MM.1S (cell line): Measurements from ENCODE around the gene FARS2.

Experiments used
- DNase-seq: peaks from one replicate; pipeline ENCODE4 v3.0.0-alpha.2; 2015
- H2AFZ ChIP-seq: fragments of 300-600 bp; sonication (generic); 2 replicates; pipeline ENCODE4 v1.6.0; 2016; ENCODE audit warnings: antibody characterized with exemption, low read length
- H3F3A ChIP-seq: fragments of 300-600 bp; sonication (generic); 2 replicates; pipeline ENCODE4 v1.6.1; 2016; ENCODE audit warnings: mild to moderate bottlenecking, antibody characterized with exemption, low read length, moderate library complexity, mixed read lengths; ENCODE audit not compliant: insufficient read depth
- H3K27ac ChIP-seq: fragments of 300-600 bp; sonication (generic); 2 replicates; pipeline ENCODE4 v1.5.1; 2016; ENCODE audit warnings: mild to moderate bottlenecking, low read length
- H3K27me3 ChIP-seq: fragments of 300-600 bp; sonication (generic); replicated peaks from 2 replicates; pipeline ENCODE4 v1.6.0; 2016; ENCODE audit warnings: low read length; ENCODE audit not compliant: insufficient read depth
- H3K36me3 ChIP-seq: fragments of 300-600 bp; sonication (generic); replicated peaks from 2 replicates; pipeline ENCODE4 v1.6.1; 2016; ENCODE audit warnings: mild to moderate bottlenecking, low read length, mixed read lengths; ENCODE audit not compliant: insufficient read depth
- H3K4me1 ChIP-seq: fragments of 300-600 bp; sonication (generic); 2 replicates; pipeline ENCODE4 v1.6.1; 2016; ENCODE audit warnings: low read length, mixed read lengths
- H3K4me2 ChIP-seq: fragments of 300-600 bp; sonication (generic); 2 replicates; pipeline ENCODE4 v1.6.0; 2016; ENCODE audit warnings: low read depth, low read length
- H3K4me3 ChIP-seq: fragments of 300-600 bp; sonication (generic); 2 replicates; pipeline ENCODE4 v1.5.1; 2016; ENCODE audit warnings: low read length, mixed read lengths
- H3K79me2 ChIP-seq: fragments of 300-600 bp; sonication (generic); 2 replicates; pipeline ENCODE4 v1.6.1; 2016; ENCODE audit warnings: mixed run types, low read length, mixed read lengths
- H3K9ac ChIP-seq: fragments of 300-600 bp; sonication (generic); 2 replicates; pipeline ENCODE4 v1.6.1; 2016; ENCODE audit warnings: low read length, mixed read lengths
- H3K9me2 ChIP-seq: fragments of 300-600 bp; sonication (generic); replicated peaks from 2 replicates; pipeline ENCODE4 v1.6.1; 2016; ENCODE audit warnings: mild to moderate bottlenecking, low read length, mixed read lengths; ENCODE audit not compliant: insufficient read depth
- H3K9me3 ChIP-seq: fragments of 300-600 bp; sonication (generic); replicated peaks from 2 replicates; pipeline ENCODE4 v1.6.1; 2016; ENCODE audit warnings: mild to moderate bottlenecking, low read length, mixed read lengths; ENCODE audit not compliant: insufficient read depth
- H4K20me1 ChIP-seq: fragments of 300-600 bp; sonication (generic); 2 replicates; pipeline ENCODE4 v1.6.1; 2016; ENCODE audit warnings: mild to moderate bottlenecking, low read length, moderate library complexity, mixed read lengths; ENCODE audit not compliant: insufficient read depth
- EZH2 ChIP-seq: fragments of 300-600 bp; sonication (generic); optimal IDR thresholded peaks from 2 replicates; pipeline ENCODE3; 2017; ENCODE audit warnings: low read depth, mild to moderate bottlenecking, antibody characterized with exemption, low read length, mixed read lengths
- EZH2phosphoT487 ChIP-seq: fragments of 300-600 bp; sonication (generic); IDR thresholded peaks from 2 replicates; pipeline ENCODE4 v1.6.1; 2018; ENCODE audit warnings: antibody characterized with exemption, low read length
- TF ChIP-seq, protein P1 (sequence below): fragments of 300-600 bp; sonication (generic); IDR thresholded peaks from 2 replicates; pipeline ENCODE4 v1.5.1; 2016; ENCODE audit warnings: antibody characterized with exemption, low read length, mixed read lengths

The FARS2 gene

DNA sequence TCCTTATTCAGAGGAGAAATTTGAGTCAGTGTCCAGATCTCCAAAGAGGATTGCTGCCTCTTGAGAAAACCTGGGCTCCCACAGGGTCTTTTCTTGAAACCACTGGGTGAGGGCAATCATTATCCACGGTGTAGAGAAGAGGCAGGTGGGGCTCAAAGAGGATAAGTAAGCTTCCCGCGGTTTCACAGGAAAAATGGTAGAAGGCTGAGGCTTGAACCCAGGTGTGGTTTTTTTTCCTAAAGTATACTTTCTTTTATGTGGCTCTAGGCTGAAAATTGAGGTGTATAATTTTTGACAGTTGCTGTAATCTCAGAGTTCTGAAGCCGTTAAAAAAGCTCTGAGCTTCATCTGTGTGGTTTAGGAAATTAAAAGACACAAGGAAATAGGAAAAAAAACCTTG lies 164.5 kb downstream of the FARS2 start:
- Histone ChIP-seq H3K4me1 (no peaks in the 10 kb centered on the region), H4K20me1 (no peaks in the 10 kb centered on the region), H3K36me3 (no peaks in the 10 kb centered on the region), H2AFZ (no peak overlapping the region), H3K9ac (no peak overlapping the region), H3K4me3 (no peak overlapping the region), H3K27ac (no peak overlapping the region), H3F3A (no peaks in the 10 kb centered on the region), H3K4me2 (no peak overlapping the region), H3K9me3 (no peaks in the 10 kb centered on the region), H3K27me3 (no peaks in the 10 kb centered on the region), H3K79me2 (no peaks in the 10 kb centered on the region), H3K9me2 (no peaks in the 10 kb centered on the region)
- no peak for DNase-seq
- TF ChIP-seq EZH2 (no peak), EZH2phosphoT487 (no peak)
- TF ChIP-seq, protein P1, sequence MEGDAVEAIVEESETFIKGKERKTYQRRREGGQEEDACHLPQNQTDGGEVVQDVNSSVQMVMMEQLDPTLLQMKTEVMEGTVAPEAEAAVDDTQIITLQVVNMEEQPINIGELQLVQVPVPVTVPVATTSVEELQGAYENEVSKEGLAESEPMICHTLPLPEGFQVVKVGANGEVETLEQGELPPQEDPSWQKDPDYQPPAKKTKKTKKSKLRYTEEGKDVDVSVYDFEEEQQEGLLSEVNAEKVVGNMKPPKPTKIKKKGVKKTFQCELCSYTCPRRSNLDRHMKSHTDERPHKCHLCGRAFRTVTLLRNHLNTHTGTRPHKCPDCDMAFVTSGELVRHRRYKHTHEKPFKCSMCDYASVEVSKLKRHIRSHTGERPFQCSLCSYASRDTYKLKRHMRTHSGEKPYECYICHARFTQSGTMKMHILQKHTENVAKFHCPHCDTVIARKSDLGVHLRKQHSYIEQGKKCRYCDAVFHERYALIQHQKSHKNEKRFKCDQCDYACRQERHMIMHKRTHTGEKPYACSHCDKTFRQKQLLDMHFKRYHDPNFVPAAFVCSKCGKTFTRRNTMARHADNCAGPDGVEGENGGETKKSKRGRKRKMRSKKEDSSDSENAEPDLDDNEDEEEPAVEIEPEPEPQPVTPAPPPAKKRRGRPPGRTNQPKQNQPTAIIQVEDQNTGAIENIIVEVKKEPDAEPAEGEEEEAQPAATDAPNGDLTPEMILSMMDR, result no peak

GRCh38 chr6:5427586-5427985 lies 166.3 kb downstream of the FARS2 start:
- H3K4me2 ChIP-seq, result no peak overlapping the region
- H4K20me1 ChIP-seq, result no peaks in the 10 kb centered on the region
- H3K27ac ChIP-seq, result no peak overlapping the region
- no peaks in the 10 kb centered on the region for H3K9me3 ChIP-seq
- H3K36me3 ChIP-seq, result no peaks in the 10 kb centered on the region
- no peaks in the 10 kb centered on the region for H3K79me2 ChIP-seq
- H3F3A ChIP-seq, result no peaks in the 10 kb centered on the region
- no peak for DNase-seq
- H3K4me3 ChIP-seq, result no peak overlapping the region
- H3K4me1 ChIP-seq, result no peaks in the 10 kb centered on the region
- H3K27me3 ChIP-seq, result no peaks in the 10 kb centered on the region
- TF ChIP-seq EZH2phosphoT487, result no peak
- no peak for TF ChIP-seq EZH2
- TF ChIP-seq, protein P1, result no peak
- H3K9me2 ChIP-seq, result no peaks in the 10 kb centered on the region
- H3K9ac ChIP-seq, result no peak overlapping the region
- H2AFZ ChIP-seq, result no peak overlapping the region

DNA sequence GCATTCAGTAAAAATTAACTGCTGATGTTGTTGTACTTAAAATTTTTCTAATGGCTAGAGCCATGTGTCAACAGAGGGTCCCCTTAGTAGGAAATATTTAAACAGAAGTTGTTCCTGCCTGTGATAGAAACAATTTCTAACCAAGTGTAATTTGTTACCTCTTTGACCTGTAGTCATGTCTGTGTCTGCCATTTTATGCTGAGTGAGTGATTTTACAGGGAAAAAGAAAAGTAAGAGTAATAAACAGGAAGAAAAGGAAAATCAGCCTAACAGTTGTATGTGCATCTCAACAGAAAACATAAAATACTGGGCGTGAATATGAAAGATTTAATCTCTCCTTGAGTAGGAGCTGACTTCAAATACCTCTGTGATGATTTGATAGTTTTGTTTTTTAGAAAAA lies 172.0 kb downstream of the FARS2 start:
- no peak for TF ChIP-seq EZH2
- TF ChIP-seq, protein P1, result no peak
- no peak for TF ChIP-seq EZH2phosphoT487
- Histone ChIP-seq H3K4me3 (no peak overlapping the region), H3K9me3 (no peaks in the 10 kb centered on the region)

More for the DNA sequence above, 172.0 kb downstream of the FARS2 start:
- Histone ChIP-seq H3K27me3 (no peaks in the 10 kb centered on the region), H3K9ac (no peak overlapping the region), H3K4me1 (no peaks in the 10 kb centered on the region), H3K27ac (no peak overlapping the region), H3F3A (no peaks in the 10 kb centered on the region), H2AFZ (no peak overlapping the region), H4K20me1 (no peaks in the 10 kb centered on the region), H3K9me2 (no peaks in the 10 kb centered on the region), H3K36me3 (no peaks in the 10 kb centered on the region), H3K4me2 (no peak overlapping the region), H3K79me2 (no peaks in the 10 kb centered on the region)
- DNase-seq, result no peak
